SHP77 (cell line): ENCODE measurements around the gene STUB1.
"Not testable (repeated sequence)": the region's sequence is repeated elsewhere in the genome, so short reads cannot be mapped to it uniquely, and the experiment has no call there.

ENCODE experiments used
- DNase-seq, 2 experiments: peaks; one replicate each; lab custom pipeline; 2025; lab: John Stamatoyannopoulos, UW

Gene STUB1

GRCh38 chr16:678858-679813 is 1.1 kb upstream of the STUB1 start:
- peak; percentile 54 to 72 for DNase-seq

- no peak for DNase-seq
Observed at GRCh38 chr16:680625-680945, 375 bp downstream of the STUB1 start.

DNA sequence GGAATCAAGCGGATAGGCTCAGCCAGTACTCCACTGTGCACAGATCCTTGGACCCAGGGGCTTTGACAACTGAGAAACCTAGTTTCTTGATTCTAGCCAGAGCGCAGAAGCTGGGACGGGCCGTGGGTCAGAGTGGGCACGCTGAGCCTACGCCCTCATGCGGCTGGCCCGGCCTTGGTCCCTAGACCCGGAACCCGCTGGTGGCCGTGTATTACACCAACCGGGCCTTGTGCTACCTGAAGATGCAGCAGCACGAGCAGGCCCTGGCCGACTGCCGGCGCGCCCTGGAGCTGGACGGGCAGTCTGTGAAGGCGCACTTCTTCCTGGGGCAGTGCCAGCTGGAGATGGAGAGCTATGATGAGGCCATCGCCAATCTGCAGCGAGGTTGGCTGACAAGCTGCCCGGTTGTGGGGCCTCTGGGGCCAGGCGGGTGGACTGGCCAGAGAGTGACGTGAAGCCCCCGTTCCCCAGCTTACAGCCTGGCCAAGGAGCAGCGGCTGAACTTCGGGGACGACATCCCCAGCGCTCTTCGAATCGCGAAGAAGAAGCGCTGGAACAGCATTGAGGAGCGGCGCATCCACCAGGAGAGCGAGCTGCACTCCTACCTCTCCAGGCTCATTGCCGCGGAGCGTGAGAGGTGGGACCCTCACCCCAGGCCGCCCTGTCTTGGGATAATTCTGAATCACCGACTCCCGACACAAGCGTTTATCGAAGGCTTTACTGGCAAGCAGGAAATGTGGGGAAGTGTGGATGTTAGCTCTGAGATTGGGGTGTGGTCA is 946 bp downstream of the STUB1 start:
- DNase-seq, result no peak

DNA sequence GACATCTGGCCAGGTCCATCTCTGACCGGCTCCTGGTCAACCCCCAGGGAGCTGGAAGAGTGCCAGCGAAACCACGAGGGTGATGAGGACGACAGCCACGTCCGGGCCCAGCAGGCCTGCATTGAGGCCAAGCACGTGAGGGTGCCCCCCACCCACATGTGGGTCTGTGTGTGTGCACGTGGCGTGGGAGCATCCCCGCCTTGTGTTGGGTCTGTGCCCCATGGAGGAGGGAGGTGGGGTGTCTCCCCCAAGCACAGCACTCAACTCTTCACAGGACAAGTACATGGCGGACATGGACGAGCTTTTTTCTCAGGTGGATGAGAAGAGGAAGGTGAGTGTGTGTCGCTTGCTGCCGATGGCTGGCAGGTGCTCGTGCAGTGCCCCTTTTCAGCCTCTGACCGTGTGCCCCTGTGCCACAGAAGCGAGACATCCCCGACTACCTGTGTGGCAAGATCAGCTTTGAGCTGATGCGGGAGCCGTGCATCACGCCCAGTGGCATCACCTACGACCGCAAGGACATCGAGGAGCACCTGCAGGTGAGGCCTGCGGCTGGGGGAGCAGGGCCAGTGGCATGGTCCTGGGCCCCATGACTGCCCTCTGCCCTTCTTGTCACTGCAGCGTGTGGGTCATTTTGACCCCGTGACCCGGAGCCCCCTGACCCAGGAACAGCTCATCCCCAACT is 1.7 kb downstream of the STUB1 start:
- no peak for DNase-seq

GRCh38 chr16:682493-683395 is 2.5 kb downstream of the STUB1 start:
- DNase-seq, result no peak

- DNase-seq, result no peak
Observed at GRCh38 chr16:683396-684070, 3.3 kb downstream of the STUB1 start.

- DNase-seq, result peak; percentile 90 to 97
Observed at GRCh38 chr16:684071-684794, 4.0 kb downstream of the STUB1 start, which contains the start of gene JMJD8. JMJD8 (minus strand) TSS chr16:684334; CDS start chr16:684319, 15 bp downstream.

- DNase-seq, result peak; percentile 71 to 86
Observed at GRCh38 chr16:684961-685696, 4.9 kb downstream of the STUB1 start.

GRCh38 chr16:685967-686366 is 5.8 kb downstream of the STUB1 start:
- DNase-seq, result peak in 1 of 2 experiments; percentile 66

- DNase-seq, result no peak
Observed at GRCh38 chr16:686459-687260, 6.5 kb downstream of the STUB1 start.

DNA sequence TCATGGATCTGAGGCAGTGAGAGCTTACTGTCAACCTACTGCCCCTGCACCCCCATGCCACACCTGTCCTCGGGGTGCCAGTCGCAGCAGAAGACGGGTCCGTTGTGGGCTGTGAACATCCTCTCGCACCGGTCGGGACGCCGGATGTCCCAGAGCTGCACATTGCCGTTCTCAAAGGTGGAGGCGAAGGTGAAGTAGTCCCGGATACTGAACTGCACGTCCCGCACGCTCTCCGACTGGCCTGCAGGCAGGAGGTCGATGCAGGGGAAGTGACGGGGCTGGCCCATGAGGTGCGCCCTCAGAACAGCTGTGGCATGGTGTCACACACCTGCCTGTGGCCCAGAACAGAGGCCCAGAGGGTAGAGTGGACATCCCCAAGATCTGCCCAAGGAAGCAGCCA is 7.3 kb downstream of the STUB1 start:
- no peak for DNase-seq

DNA sequence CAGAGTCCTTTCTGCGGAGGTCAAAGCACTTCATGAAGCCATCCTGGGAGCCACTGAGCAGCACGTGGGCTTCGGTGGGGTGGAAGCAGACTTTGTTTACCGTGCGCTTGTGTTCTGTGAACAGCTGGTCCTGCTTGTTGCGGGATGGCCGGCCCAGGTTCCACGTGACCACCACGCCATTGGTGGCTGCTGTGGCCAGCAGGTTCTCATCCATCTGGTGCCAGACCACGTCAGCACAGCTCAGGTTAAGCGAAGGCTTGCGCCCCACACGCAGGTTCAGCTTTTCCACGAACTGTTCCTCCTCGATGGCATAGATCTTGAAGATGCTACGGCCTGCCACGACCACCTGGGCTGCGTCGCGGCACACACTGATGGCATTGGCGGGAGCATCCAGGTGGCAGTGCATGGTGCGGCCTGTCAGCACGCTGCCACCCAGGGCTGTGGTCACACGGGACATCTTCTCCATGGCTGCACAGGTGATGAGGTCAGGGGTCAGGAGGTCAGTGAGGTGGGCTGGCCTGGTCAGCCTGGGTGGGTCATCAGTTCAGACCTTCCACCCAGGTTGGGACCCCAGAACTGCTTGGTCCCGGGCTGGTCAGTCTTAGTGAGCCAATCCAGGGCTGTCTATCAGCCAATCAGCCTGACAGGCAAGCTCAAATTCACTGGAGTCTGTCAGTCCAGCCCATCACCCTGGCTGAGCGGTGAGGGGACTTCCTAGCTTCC is 9.1 kb downstream of the STUB1 start:
- DNase-seq, result no peak

GRCh38 chr16:691242-691641 is 11.0 kb downstream of the STUB1 start:
- DNase-seq, result not testable (repeated sequence)

DNA sequence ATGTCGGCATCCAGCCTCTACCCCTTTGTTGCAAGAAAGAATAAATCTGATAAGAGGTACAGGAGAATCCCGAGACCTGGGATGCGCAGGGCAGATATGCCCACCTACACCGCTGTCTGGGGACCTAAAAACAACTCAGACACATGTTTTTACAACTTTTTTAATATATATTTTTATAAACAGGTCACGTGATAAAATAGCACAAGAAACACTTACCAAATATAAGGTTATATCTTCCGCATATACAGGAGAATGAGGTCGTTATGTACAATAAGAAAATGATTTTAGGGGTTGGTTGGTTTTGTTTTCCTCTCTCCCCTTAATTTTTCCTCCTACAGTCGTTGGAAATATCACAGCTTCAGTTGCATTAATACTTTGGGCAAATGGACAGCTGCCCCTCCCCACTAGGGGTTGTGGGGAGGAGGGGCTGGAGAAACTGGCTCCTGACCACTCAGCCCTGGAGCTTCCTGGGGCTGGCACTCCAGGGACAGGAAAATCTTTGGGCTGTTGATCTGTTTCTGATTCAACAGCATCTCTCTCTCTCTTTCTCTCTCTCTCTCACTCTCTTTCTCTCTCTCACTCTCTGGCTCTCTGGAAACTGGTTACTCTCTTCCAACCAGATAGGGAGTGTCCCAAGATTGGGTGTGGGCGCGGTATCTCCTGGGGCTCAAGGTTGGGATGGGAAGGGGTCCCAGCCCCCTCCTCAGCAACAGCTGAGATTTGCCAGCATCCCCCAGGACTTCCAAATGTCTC is 12.3 kb downstream of the STUB1 start:
- DNase-seq, result no peak

GRCh38 chr16:693364-693763 is 13.2 kb downstream of the STUB1 start:
- no peak for DNase-seq

DNA sequence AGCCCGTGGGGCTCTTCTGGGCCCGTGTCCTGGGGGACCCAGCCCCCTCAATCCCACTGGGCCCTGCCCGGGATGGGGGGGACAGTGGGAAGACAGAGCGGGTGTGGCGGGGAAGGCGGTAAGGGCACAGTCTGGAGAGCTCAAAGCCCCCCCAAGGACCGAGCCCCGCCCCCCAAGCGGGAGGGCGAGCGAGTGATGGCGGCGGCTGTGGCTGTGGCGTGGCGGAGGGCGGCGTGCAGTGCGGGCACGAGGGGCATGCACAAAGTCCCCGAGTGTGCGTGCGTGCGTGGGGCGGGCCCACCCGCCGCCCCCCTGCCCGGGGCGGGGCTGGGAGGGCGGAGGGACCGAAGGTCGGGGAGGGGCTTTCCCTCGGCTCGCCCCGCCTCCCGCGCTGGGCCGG is 13.6 kb downstream of the STUB1 start:
- DNase-seq, result no peak

GRCh38 chr16:694187-694862 is 14.1 kb downstream of the STUB1 start:
- DNase-seq, result no peak
